ENCODE results near the gene ZDHHC12.
A peak's percentile ranks its signal among the peaks of the same experiment; 100 is the strongest.

Gene ZDHHC12

GRCh38 chr9:128722380-128723351 lies 1.3 kb downstream of the ZDHHC12 start:
- Histone ChIP-seq H3K4me3 (ENCODE audit: low read length) (peak overlapping the region; percentile 93), H2AFZ (ENCODE audit: low read depth, low read length) (no peak overlapping the region), H3K79me2 (ENCODE audit: low read length) (peaks cover 11% of the 10 kb centered on the region), H3K27me3 (ENCODE audit: low read depth, low read length) (no peaks in the 10 kb centered on the region), H3K9me3 (ENCODE audit: insufficient read depth, low read length) (no peaks in the 10 kb centered on the region), H3K36me3 (replicated peaks; ENCODE audit: low read depth, low read length) (peaks cover 3% of the 10 kb centered on the region), H3K27ac (ENCODE audit: low read length) (no peak overlapping the region), H3K4me1 (ENCODE audit: low read length) (peaks cover 14% of the 10 kb centered on the region), H3K9ac (ENCODE audit: low read length) (peak overlapping the region; percentile 92; the same call in 1 of the 2 replicates), H4K20me1 (ENCODE audit: insufficient read depth, low read length) (no peaks in the 10 kb centered on the region), H3K4me2 (ENCODE audit: low read length) (peak overlapping the region; percentile 82)
- TF ChIP-seq EZH2phosphoT487 (IDR thresholded peaks at IDR 0.05; ENCODE audit: low read depth) = no peak

- no peak overlapping the region for H3K4me3 ChIP-seq (ENCODE audit: low read length)
- no peak for TF ChIP-seq EZH2phosphoT487 (IDR thresholded peaks at IDR 0.05; ENCODE audit: low read depth)
- TF ChIP-seq, protein P1, sequence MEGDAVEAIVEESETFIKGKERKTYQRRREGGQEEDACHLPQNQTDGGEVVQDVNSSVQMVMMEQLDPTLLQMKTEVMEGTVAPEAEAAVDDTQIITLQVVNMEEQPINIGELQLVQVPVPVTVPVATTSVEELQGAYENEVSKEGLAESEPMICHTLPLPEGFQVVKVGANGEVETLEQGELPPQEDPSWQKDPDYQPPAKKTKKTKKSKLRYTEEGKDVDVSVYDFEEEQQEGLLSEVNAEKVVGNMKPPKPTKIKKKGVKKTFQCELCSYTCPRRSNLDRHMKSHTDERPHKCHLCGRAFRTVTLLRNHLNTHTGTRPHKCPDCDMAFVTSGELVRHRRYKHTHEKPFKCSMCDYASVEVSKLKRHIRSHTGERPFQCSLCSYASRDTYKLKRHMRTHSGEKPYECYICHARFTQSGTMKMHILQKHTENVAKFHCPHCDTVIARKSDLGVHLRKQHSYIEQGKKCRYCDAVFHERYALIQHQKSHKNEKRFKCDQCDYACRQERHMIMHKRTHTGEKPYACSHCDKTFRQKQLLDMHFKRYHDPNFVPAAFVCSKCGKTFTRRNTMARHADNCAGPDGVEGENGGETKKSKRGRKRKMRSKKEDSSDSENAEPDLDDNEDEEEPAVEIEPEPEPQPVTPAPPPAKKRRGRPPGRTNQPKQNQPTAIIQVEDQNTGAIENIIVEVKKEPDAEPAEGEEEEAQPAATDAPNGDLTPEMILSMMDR (IDR thresholded peaks at IDR 0.05; ENCODE audit: low read depth, low read length) = no peak
- peaks cover 14% of the 10 kb centered on the region for H3K4me1 ChIP-seq (ENCODE audit: low read length)
- peaks cover 11% of the 10 kb centered on the region for H3K79me2 ChIP-seq (ENCODE audit: low read length)
- no peaks in the 10 kb centered on the region for H4K20me1 ChIP-seq (ENCODE audit: insufficient read depth, low read length)
- H3K9ac ChIP-seq (ENCODE audit: low read length) = no peak overlapping the region
- peaks cover 3% of the 10 kb centered on the region for H3K36me3 ChIP-seq (replicated peaks; ENCODE audit: low read depth, low read length)
- H3K9me3 ChIP-seq (ENCODE audit: insufficient read depth, low read length) = no peaks in the 10 kb centered on the region
- H3K27ac ChIP-seq (ENCODE audit: low read length) = no peak overlapping the region
- no peak overlapping the region for H3K4me2 ChIP-seq (ENCODE audit: low read length)
- H2AFZ ChIP-seq (ENCODE audit: low read depth, low read length) = no peak overlapping the region
- no peaks in the 10 kb centered on the region for H3K27me3 ChIP-seq (ENCODE audit: low read depth, low read length)
Observed at GRCh38 chr9:128721487-128722010, 2.4 kb downstream of the ZDHHC12 start.

DNA sequence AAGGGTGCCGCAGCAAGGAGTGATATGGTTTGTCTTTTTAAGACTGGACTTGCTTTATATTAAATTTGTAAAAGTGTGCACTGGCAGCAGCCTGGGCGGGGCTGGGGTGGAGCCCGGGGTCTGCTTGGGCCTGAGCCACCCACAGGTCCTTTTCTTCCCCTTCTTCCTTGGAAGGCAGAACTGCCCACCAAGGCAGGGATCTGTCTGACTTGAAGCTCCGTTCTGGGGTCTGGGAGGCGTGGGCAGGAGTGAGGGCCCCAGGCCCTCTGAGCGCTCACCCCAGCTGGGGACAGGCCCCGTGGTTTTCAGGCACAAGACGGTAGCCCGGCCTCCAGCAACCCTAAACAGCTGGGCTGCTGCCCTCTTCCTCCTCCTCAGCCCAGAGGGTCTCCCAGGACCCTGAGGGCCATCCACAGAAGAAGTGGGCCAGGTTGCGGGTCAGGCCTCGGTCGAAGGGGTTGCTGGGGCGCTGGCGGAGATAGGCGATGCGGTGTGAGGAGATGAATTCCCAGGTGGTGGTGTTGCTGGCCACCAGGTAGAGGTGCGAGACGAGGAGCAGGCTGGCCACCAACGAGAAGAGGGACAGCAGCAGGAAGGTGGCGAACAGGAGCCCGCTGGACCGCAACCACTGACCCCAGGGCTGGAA lies 3.0 kb downstream of the ZDHHC12 start:
- Histone ChIP-seq H3K4me3 (ENCODE audit: low read length) (no peak overlapping the region), H3K9ac (ENCODE audit: low read length) (no peak overlapping the region), H4K20me1 (ENCODE audit: insufficient read depth, low read length) (no peaks in the 10 kb centered on the region), H3K27me3 (ENCODE audit: low read depth, low read length) (no peaks in the 10 kb centered on the region), H3K9me3 (ENCODE audit: insufficient read depth, low read length) (no peaks in the 10 kb centered on the region), H3K4me2 (ENCODE audit: low read length) (no peak overlapping the region), H3K4me1 (ENCODE audit: low read length) (peaks cover 14% of the 10 kb centered on the region), H3K36me3 (replicated peaks; ENCODE audit: low read depth, low read length) (peaks cover 3% of the 10 kb centered on the region), H3K27ac (ENCODE audit: low read length) (no peak overlapping the region), H2AFZ (ENCODE audit: low read depth, low read length) (no peak overlapping the region), H3K79me2 (ENCODE audit: low read length) (peaks cover 11% of the 10 kb centered on the region)
- no peak for TF ChIP-seq EZH2phosphoT487 (IDR thresholded peaks at IDR 0.05; ENCODE audit: low read depth)
- TF ChIP-seq, protein P1 (IDR thresholded peaks at IDR 0.05; ENCODE audit: low read depth, low read length) = no peak

GRCh38 chr9:128719919-128720605 lies 3.9 kb downstream of the ZDHHC12 start:
- Histone ChIP-seq H3K4me1 (ENCODE audit: low read length) (peaks cover 13% of the 10 kb centered on the region), H3K9ac (ENCODE audit: low read length) (no peak overlapping the region), H4K20me1 (ENCODE audit: insufficient read depth, low read length) (no peaks in the 10 kb centered on the region), H3K4me2 (ENCODE audit: low read length) (no peak overlapping the region), H3K9me3 (ENCODE audit: insufficient read depth, low read length) (no peaks in the 10 kb centered on the region), H3K4me3 (ENCODE audit: low read length) (no peak overlapping the region), H3K27ac (ENCODE audit: low read length) (no peak overlapping the region), H2AFZ (ENCODE audit: low read depth, low read length) (no peak overlapping the region), H3K79me2 (ENCODE audit: low read length) (peaks cover 11% of the 10 kb centered on the region), H3K36me3 (replicated peaks; ENCODE audit: low read depth, low read length) (peaks cover 3% of the 10 kb centered on the region), H3K27me3 (ENCODE audit: low read depth, low read length) (no peaks in the 10 kb centered on the region)
- no peak for TF ChIP-seq EZH2phosphoT487 (IDR thresholded peaks at IDR 0.05; ENCODE audit: low read depth)
- TF ChIP-seq, protein P1 (IDR thresholded peaks at IDR 0.05; ENCODE audit: low read depth, low read length) = no peak
